SH-SY5Y (cell line): ENCODE results near the gene LDAH.

Experiments
- GATA2 ChIP-seq: IDR thresholded peaks from 2 replicates; pipeline ENCODE4 v1.6.1; 2011; ENCODE audit warnings: mild to moderate bottlenecking, low read depth, low read length
- GATA3 ChIP-seq: IDR thresholded peaks from 2 replicates; pipeline ENCODE4 v1.6.1; 2011; ENCODE audit warnings: low read depth, mild to moderate bottlenecking, low read length, moderate library complexity

DNA sequence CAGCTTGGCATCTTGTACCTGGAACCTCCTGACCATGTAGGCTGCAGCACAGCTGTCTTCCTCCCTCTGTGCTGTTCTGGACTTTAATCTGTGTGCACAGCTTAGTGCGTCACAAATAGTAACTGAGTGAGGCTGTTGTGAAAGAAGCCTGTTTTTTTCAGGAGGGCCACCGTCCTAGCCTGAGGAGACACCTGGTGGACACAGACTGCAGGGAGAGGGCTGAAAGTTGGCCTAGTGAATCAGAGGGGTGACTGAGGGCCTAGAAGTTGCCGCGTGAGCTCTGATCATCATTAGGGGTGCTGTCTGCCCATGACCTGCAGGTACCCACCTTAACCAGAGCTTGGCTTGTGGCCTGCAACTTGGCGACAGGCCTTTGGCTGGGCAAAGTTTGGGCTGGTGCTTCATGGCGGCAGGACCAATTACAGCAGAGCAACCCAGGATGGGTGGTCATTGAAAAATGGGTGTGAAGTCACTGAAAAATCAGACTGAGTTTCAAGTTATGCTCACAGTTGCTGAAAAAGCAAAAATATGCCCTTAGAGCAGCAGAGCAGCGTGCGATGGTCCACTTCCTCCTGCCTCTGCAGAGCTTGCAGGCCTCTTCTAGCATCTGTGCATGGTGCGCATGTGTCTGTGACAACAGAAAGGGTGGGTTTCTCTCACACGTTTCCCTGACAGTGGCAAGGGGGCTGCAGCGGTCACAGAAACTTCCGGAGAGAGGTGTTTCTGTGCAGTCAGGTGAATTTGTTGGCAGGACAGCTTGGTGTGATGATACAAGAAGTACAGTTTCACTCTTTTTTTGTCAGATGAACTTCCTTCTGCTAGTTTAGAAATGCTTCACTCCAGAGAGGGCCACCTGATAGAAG lies 146.3 kb downstream of the LDAH start:
- TF ChIP-seq GATA3 (no peak), GATA2 (no peak)
